Measurements from ENCODE around the gene CD83. TPM values are rescaled to one million over a fixed set of nuclear protein-coding genes. Genes with fewer than 3 reads are reported as not detected.
"Not testable (repeated sequence)": the region's sequence is repeated elsewhere in the genome, so short reads cannot be mapped to it uniquely, and the experiment has no call there.

CD83 gene, protein sequence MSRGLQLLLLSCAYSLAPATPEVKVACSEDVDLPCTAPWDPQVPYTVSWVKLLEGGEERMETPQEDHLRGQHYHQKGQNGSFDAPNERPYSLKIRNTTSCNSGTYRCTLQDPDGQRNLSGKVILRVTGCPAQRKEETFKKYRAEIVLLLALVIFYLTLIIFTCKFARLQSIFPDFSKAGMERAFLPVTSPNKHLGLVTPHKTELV
- 8.2 TPM for polyA plus RNA-seq
- long read RNA-seq, donor 1, partial matches to known transcripts: 0 of 1 reads
- long read RNA-seq, donor 1, other reads (novel, unspliced or antisense): 0 of 1 reads
- long read RNA-seq, donor 2, partial matches to known transcripts: 0 of 2 reads
- long read RNA-seq, donor 2, other reads (novel, unspliced or antisense): 0 of 2 reads
- long read RNA-seq, donor 3, transcript CD83-201 (5 exons, 2,471 nt): major isoform, 8 of 8 reads
- long read RNA-seq, donor 3, partial matches to known transcripts: 0 of 8 reads
- long read RNA-seq, donor 3, other reads (novel, unspliced or antisense): 0 of 8 reads
- long read RNA-seq, donor 4, partial matches to known transcripts: 0 of 1 reads
- long read RNA-seq, donor 4, other reads (novel, unspliced or antisense): 0 of 1 reads
- long read RNA-seq, donor 5, partial matches to known transcripts: 0 of 2 reads
- long read RNA-seq, donor 5, other reads (novel, unspliced or antisense): 0 of 2 reads
- long read RNA-seq, donor 6, partial matches to known transcripts: 0 of 3 reads
- long read RNA-seq, donor 6, other reads (novel, unspliced or antisense): 0 of 3 reads
- long read RNA-seq, donor 7, partial matches to known transcripts: 0 of 4 reads
- long read RNA-seq, donor 7, other reads (novel, unspliced or antisense): 0 of 4 reads
- long read RNA-seq, donor 8, partial matches to known transcripts: 0 of 3 reads
- long read RNA-seq, donor 8, other reads (novel, unspliced or antisense): 0 of 3 reads
- long read RNA-seq, donor 9, partial matches to known transcripts: 0 of 1 reads
- long read RNA-seq, donor 9, other reads (novel, unspliced or antisense): 0 of 1 reads
- long read RNA-seq, donor 10, transcript CD83-201 (5 exons, 2,471 nt): major isoform, 5 of 5 reads
- long read RNA-seq, donor 10, partial matches to known transcripts: 0 of 5 reads
- long read RNA-seq, donor 10, other reads (novel, unspliced or antisense): 0 of 5 reads
- long read RNA-seq, donor 11, partial matches to known transcripts: 0 of 1 reads
- long read RNA-seq, donor 11, other reads (novel, unspliced or antisense): 0 of 1 reads

DNA sequence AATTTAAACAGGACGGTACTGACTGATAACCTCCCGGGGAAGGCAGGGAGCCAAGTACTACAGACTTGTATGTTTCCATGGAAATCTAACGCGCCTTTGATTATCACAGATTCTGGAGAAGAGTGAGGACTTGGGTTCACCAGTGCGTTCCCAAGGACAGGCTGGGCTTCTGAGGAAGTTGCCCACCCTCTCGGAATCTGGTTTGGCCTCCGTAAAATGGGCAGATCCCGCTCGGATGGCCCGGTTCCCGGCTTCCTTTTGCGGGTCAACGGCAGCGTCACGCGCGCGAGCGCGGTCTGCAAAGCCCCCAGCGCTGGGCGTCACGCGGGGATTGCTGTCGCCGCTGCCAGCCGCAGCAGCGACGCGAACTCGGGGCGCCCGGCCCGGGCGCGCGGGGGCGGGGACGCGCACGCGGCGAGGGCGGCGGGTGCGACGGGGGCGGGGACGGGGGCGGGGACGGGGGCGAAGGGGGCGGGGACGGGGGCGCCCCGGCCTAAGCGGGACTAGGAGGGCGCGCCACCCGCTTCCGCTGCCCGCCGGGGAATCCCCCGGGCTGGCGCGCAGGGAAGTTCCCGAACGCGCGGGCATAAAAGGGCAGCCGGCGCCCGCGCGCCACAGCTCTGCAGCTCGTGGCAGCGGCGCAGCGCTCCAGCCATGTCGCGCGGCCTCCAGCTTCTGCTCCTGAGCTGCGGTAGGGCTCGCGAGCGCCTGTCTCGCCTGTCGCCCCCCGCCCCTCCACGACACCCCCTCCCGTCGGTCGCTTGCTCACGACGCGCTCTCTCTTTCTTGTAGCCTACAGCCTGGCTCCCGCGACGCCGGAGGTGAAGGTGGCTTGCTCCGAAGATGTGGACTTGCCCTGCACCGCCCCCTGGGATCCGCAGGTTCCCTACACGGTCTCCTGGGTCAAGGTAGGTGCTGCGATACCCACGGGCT lies at the start of gene CD83:
Gene CD83, plus strand, starts transcription at position 615 of the 933 bp plus-strand sequence. Its CDS starts 40 bp downstream, at position 655.
- Histone ChIP-seq H3K4me3 (ENCODE audit: low read length) (peak within 1 kb of the TSS; percentile 89), H3K27ac (ENCODE audit: low read length) (peak within 1 kb of the TSS; percentile 25), H3K4me1 (ENCODE audit: control insufficient read depth, insufficient read depth, low read length) (peaks cover 6% of the 10 kb centered on the region), H3K27me3 (ENCODE audit: control insufficient read depth, insufficient read depth, low read length) (no peaks in the 10 kb centered on the region), H3K36me3 (ENCODE audit: control insufficient read depth, insufficient read depth, low read length) (no peaks in the 10 kb centered on the region), H3K9me3 (ENCODE audit: control insufficient read depth, low read depth, low read length) (no peaks in the 10 kb centered on the region)
- DNase-seq: peak; percentile 67 to 84
- WGBS (ENCODE audit: insufficient coverage, low lambda C conversion rate): no CpG with 5 or more reads among the region's 106 CpGs

DNA sequence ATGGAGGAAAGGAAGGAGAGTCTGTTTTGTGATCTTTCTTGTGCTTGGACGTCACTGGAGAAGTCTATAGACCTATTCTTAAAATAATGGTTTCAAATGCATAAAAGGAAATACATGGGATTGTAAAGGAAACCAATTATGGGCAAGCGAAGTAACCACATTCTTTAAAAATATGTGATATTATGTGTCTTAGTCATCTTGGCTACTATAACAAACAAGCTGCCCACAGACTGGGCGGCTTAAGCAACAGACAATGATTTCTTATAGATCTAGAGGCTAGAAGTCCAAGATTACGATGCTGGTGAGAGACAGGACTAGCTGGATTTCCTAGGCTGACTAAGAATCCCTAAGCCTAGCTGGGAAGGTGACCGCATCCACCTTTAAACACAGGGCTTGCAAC lies 49.4 kb upstream of the CD83 start:
- H3K27ac ChIP-seq (ENCODE audit: low read length): no peak overlapping the region
- H3K27me3 ChIP-seq (ENCODE audit: control insufficient read depth, insufficient read depth, low read length): no peaks in the 10 kb centered on the region
- 33% methylated on average over 2 of the region's 5 CpGs for WGBS (ENCODE audit: insufficient coverage, low lambda C conversion rate)
- H3K4me3 ChIP-seq (ENCODE audit: low read length): no peak overlapping the region
- peaks cover 4% of the 10 kb centered on the region for H3K4me1 ChIP-seq (ENCODE audit: control insufficient read depth, insufficient read depth, low read length)
- no peak for DNase-seq
- no peaks in the 10 kb centered on the region for H3K36me3 ChIP-seq (ENCODE audit: control insufficient read depth, insufficient read depth, low read length)
- no peaks in the 10 kb centered on the region for H3K9me3 ChIP-seq (ENCODE audit: control insufficient read depth, low read depth, low read length)

DNA sequence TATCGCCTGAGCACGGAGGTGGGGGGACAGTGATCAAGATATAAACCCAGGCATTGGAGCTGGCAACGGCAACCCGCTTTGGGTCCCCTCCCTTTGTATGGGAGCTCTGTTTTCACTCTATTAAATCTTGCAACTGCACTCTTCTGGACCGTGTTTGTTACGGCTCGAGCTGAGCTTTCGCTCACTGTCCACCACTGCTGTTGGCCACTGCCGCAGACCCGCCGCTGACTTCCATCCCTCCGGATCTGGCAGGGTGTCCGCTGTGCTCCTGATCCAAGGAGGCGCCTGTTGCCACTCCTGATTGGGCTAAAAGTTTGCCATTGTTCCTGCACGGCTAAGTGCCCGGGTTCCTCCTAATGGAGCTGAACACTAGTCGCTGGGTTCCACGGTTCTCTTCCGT lies 48.9 kb upstream of the CD83 start:
- Histone ChIP-seq H3K27me3 (ENCODE audit: control insufficient read depth, insufficient read depth, low read length) (no peaks in the 10 kb centered on the region), H3K36me3 (ENCODE audit: control insufficient read depth, insufficient read depth, low read length) (no peaks in the 10 kb centered on the region), H3K4me3 (ENCODE audit: low read length) (no peak overlapping the region), H3K4me1 (ENCODE audit: control insufficient read depth, insufficient read depth, low read length) (peaks cover 4% of the 10 kb centered on the region), H3K9me3 (ENCODE audit: control insufficient read depth, low read depth, low read length) (no peaks in the 10 kb centered on the region), H3K27ac (ENCODE audit: low read length) (no peak overlapping the region)
- no peak for DNase-seq
- WGBS (ENCODE audit: insufficient coverage, low lambda C conversion rate): no CpG with 5 or more reads among the region's 19 CpGs

DNA sequence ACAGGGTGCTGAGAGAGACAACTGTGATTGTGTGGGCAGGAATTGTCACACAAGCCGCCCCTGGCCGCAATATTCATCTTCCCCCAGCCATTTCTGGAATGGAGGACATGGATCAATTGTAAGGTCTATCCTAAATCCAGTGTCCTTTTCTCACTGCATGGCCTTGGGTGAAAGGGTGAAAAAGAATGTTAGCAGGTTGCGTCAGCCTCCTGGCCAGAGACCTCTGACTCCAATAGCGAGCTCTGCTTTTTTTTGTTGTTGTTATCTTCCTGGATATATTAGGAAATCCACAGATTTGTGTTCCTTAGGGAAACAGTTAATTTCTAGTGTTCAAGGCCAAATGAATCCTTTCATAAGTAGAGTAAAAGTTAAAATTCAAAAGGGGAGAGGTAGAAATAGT lies 47.1 kb upstream of the CD83 start:
- no peaks in the 10 kb centered on the region for H3K27me3 ChIP-seq (ENCODE audit: control insufficient read depth, insufficient read depth, low read length)
- no peak for DNase-seq

DNA sequence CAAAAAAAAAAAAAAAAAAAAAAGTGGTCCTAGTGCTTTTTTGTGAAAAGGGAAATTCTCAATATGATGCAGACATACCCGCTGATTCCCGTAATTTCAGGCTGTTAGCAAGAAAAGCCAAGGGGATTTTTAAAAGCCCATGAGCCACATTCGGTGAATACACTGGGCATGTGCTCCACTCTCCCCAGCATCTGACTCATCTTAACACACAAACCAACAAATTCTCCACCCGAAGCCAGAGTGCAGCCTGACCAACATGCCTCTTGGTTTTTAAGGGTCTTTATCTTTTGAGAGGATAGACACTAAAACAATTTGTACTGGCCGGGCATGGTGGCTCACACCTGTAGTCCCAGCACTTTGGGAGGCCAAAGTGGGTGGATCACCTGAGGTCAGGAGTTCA lies 45.5 kb upstream of the CD83 start:
- H3K9me3 ChIP-seq (ENCODE audit: control insufficient read depth, low read depth, low read length): no peaks in the 10 kb centered on the region
- no peak overlapping the region for H3K27ac ChIP-seq (ENCODE audit: low read length)
- H3K27me3 ChIP-seq (ENCODE audit: control insufficient read depth, insufficient read depth, low read length): no peaks in the 10 kb centered on the region
- H3K4me3 ChIP-seq (ENCODE audit: low read length): no peak overlapping the region
- no peaks in the 10 kb centered on the region for H3K36me3 ChIP-seq (ENCODE audit: control insufficient read depth, insufficient read depth, low read length)
- no peak for DNase-seq
- peaks cover 4% of the 10 kb centered on the region for H3K4me1 ChIP-seq (ENCODE audit: control insufficient read depth, insufficient read depth, low read length)
- WGBS (ENCODE audit: insufficient coverage, low lambda C conversion rate): no CpG with 5 or more reads among the region's 5 CpGs

More for the DNA sequence above, 47.1 kb upstream of the CD83 start:
- no peak overlapping the region for H3K4me3 ChIP-seq (ENCODE audit: low read length)
- no peak overlapping the region for H3K27ac ChIP-seq (ENCODE audit: low read length)
- WGBS (ENCODE audit: insufficient coverage, low lambda C conversion rate): no CpG with 5 or more reads among the region's 4 CpGs
- peaks cover 4% of the 10 kb centered on the region for H3K4me1 ChIP-seq (ENCODE audit: control insufficient read depth, insufficient read depth, low read length)
- H3K36me3 ChIP-seq (ENCODE audit: control insufficient read depth, insufficient read depth, low read length): no peaks in the 10 kb centered on the region
- H3K9me3 ChIP-seq (ENCODE audit: control insufficient read depth, low read depth, low read length): no peaks in the 10 kb centered on the region

DNA sequence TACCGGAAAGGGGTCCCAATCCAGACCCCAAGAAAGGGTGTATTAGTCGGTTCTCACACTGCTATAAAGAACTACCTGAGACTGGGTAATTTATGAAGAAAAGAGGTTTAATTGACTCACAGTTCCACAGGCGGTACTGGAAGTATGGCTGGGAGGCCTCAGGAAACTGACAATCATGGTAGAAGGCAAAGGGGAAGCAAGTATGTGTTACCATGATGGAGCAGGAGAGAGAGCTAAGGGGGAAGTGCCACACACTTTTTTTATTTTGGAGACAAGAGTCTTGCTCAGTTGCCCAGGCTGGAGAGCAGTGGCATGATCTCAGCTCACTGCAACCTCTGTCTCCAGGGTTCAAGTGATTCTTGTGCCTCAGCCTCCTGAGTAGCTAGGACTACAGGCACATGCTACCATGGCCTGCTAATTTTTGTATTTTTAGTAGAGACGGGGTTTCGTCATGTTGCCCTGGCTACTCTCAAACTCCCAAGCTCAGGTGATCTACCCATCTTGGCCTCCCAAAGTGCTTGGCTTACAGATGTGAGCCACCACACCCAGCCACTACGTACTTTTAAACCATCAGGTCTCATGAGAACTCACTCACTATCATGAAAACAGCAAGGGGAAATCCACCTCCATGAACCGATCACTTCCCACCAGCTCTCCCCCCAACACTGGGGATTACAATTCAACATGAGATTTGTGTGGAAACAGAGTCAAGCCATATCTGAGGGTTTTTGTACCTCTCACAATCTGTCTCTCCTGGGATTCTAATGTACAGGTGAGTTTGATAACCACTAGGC lies 43.8 kb upstream of the CD83 start:
- DNase-seq; H3K27ac ChIP-seq (ENCODE audit: low read length); H3K4me1 ChIP-seq (ENCODE audit: control insufficient read depth, insufficient read depth, low read length); H3K36me3 ChIP-seq (ENCODE audit: control insufficient read depth, insufficient read depth, low read length); H3K4me3 ChIP-seq (ENCODE audit: low read length); H3K9me3 ChIP-seq (ENCODE audit: control insufficient read depth, low read depth, low read length); H3K27me3 ChIP-seq (ENCODE audit: control insufficient read depth, insufficient read depth, low read length): not testable (repeated sequence)
- WGBS (ENCODE audit: insufficient coverage, low lambda C conversion rate): 100% methylated on average over 1 of the region's 7 CpGs

DNA sequence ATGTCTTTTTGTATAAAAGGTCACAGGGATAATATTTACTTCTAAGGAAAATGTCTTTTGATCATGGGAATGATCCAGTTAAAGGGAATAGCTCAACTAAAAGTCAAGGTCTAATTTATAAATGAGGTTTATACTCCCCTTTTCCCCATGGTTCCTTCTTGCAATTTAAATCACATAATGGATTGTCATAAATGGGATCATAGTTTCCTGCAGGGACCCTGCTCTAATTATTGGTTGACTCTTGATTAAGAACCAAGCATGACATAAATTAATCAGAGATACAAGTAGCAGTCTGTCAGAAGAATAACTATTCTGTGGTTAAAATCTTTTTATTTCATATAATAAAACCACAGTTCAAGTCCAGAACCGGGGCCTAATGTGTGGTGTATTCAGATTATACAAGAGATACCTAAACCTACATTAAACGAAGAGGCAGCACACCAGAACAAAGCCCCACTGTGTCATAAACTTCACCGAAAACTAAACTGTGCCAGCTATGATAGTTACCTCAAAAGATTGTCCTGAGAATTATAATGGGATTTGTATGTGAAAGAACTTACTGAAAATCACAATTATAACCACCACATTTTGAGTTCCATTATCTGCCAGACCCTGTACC lies 43.0 kb upstream of the CD83 start:
- H3K27me3 ChIP-seq (ENCODE audit: control insufficient read depth, insufficient read depth, low read length): no peaks in the 10 kb centered on the region
- no CpG with 5 or more reads among the region's 3 CpGs for WGBS (ENCODE audit: insufficient coverage, low lambda C conversion rate)
- no peak overlapping the region for H3K4me3 ChIP-seq (ENCODE audit: low read length)
- no peaks in the 10 kb centered on the region for H3K36me3 ChIP-seq (ENCODE audit: control insufficient read depth, insufficient read depth, low read length)
- H3K9me3 ChIP-seq (ENCODE audit: control insufficient read depth, low read depth, low read length): no peaks in the 10 kb centered on the region
- no peak for DNase-seq
- no peaks in the 10 kb centered on the region for H3K4me1 ChIP-seq (ENCODE audit: control insufficient read depth, insufficient read depth, low read length)
- H3K27ac ChIP-seq (ENCODE audit: low read length): no peak overlapping the region

DNA sequence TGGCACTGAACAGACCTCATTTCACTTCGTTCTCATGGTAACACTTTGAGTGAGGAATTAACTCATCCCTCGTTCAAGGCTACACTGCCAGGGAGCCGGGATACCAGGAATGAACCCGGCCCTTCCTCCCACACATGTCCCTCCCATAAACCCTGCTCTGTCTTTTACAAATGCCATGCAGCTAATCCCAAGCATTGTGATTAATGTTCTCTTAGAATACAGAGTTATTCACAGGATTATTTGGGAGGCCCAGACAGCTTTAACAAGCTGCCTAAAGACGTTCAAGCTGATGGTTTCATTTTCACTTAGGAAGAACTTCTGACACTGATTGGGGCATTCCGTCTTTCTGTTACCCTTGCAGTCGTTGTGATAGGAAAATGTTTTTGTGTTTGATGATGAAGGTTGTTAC lies 42.5 kb upstream of the CD83 start:
- DNase-seq: peak; percentile 9 to 63
- H3K4me3 ChIP-seq (ENCODE audit: low read length): peak overlapping the region; percentile 27
- WGBS (ENCODE audit: insufficient coverage, low lambda C conversion rate): 0% methylated on average over 2 of the region's 7 CpGs

More for the DNA sequence above, 42.5 kb upstream of the CD83 start:
- Histone ChIP-seq H3K9me3 (ENCODE audit: control insufficient read depth, low read depth, low read length) (no peaks in the 10 kb centered on the region), H3K36me3 (ENCODE audit: control insufficient read depth, insufficient read depth, low read length) (no peaks in the 10 kb centered on the region), H3K27ac (ENCODE audit: low read length) (no peak overlapping the region), H3K27me3 (ENCODE audit: control insufficient read depth, insufficient read depth, low read length) (no peaks in the 10 kb centered on the region), H3K4me1 (ENCODE audit: control insufficient read depth, insufficient read depth, low read length) (no peaks in the 10 kb centered on the region)
